ENCODE data around the gene SGCD. TPM values are rescaled to one million over a fixed set of nuclear protein-coding genes. Genes with fewer than 3 reads are reported as not detected.

SGCD gene
- total RNA-seq, 1 donor, result 13.8 TPM

GRCh38 chr5:156670615-156671014 is 343.7 kb downstream of the SGCD start:
- TF ChIP-seq CTCF (IDR thresholded peaks at IDR 0.05; ENCODE audit: insufficient read depth, low read depth, low read length), result no peak
- DNase-seq (ENCODE audit: low read depth), result no peak
- no peak overlapping the region for H3K4me3 ChIP-seq (ENCODE audit: low read depth, low read length)

- no peak overlapping the region for H3K4me3 ChIP-seq (ENCODE audit: low read depth, low read length)
- TF ChIP-seq CTCF (IDR thresholded peaks at IDR 0.05; ENCODE audit: insufficient read depth, low read depth, low read length), result no peak
- no peak for DNase-seq (ENCODE audit: low read depth)
Measured at GRCh38 chr5:156675395-156675794, 348.4 kb downstream of the SGCD start.

GRCh38 chr5:156677963-156678362 is 351.0 kb downstream of the SGCD start:
- DNase-seq (ENCODE audit: low read depth), result no peak

GRCh38 chr5:156678484-156678883 is 351.5 kb downstream of the SGCD start:
- H3K4me3 ChIP-seq (ENCODE audit: low read depth, low read length), result no peak overlapping the region
- TF ChIP-seq CTCF (IDR thresholded peaks at IDR 0.05; ENCODE audit: insufficient read depth, low read depth, low read length), result no peak
- DNase-seq (ENCODE audit: low read depth), result no peak

More at GRCh38 chr5:156677963-156678362, 351.0 kb downstream of the SGCD start:
- TF ChIP-seq CTCF (IDR thresholded peaks at IDR 0.05; ENCODE audit: insufficient read depth, low read depth, low read length), result no peak
- H3K4me3 ChIP-seq (ENCODE audit: low read depth, low read length), result no peak overlapping the region

GRCh38 chr5:156680831-156681230 is 353.9 kb downstream of the SGCD start:
- TF ChIP-seq CTCF (IDR thresholded peaks at IDR 0.05; ENCODE audit: insufficient read depth, low read depth, low read length), result no peak
- no peak overlapping the region for H3K4me3 ChIP-seq (ENCODE audit: low read depth, low read length)
- DNase-seq (ENCODE audit: low read depth), result no peak

- H3K4me3 ChIP-seq (ENCODE audit: low read depth, low read length), result no peak overlapping the region
- TF ChIP-seq CTCF (IDR thresholded peaks at IDR 0.05; ENCODE audit: insufficient read depth, low read depth, low read length), result no peak
- no peak for DNase-seq (ENCODE audit: low read depth)
Measured at GRCh38 chr5:156681265-156681664, 354.3 kb downstream of the SGCD start.

- no peak for DNase-seq (ENCODE audit: low read depth)
Measured at GRCh38 chr5:156682971-156683370, 356.0 kb downstream of the SGCD start.

More at GRCh38 chr5:156682971-156683370, 356.0 kb downstream of the SGCD start:
- H3K4me3 ChIP-seq (ENCODE audit: low read depth, low read length), result no peak overlapping the region
- no peak for TF ChIP-seq CTCF (IDR thresholded peaks at IDR 0.05; ENCODE audit: insufficient read depth, low read depth, low read length)

Measured in fibroblast of villous mesenchyme (primary cell).